HEK293 (cell line): Measurements from ENCODE around the gene RTN4RL2.

Experiments
- CTCF ChIA-PET: fragments of 350-600 bp; formaldehyde crosslinking; extraction: SDS; loops from one replicate; lab custom pipeline; 2021; ENCODE audit warnings: antibody characterized with exemption; lab: Yijun Ruan, JAX
- POLR2A ChIA-PET: fragments of 300-600 bp; formaldehyde crosslinking; extraction: SDS; loops from one replicate; lab custom pipeline; 2020; ENCODE audit warnings: antibody characterized with exemption, inconsistent platforms; lab: Yijun Ruan, JAX
- H3K27ac ChIP-seq: fragments of 200-500 bp; sonication (Bioruptor generic); 2 replicates; pipeline ENCODE4 v1.5.1; 2014; ENCODE audit warnings: low read depth, low read length, control low read depth, inconsistent platforms; ENCODE audit errors: extremely low read depth
- H3K36me3 ChIP-seq, 2 experiments: fragments of 200-500 bp in 1 of 2; sonication (Bioruptor generic) in 1 of 2; 1 replicate in 1 of 2; 2 replicates in 1 of 2; pipeline ENCODE4 v1.5.1; 2014 to 2017; ENCODE audit warnings: inconsistent platforms in 2 of 2, low read length in 2 of 2; ENCODE audit not compliant: control insufficient read depth in 2 of 2, insufficient read depth in 1 of 2
- H3K4me1 ChIP-seq: fragments of 200-500 bp; sonication (Bioruptor generic); 2 replicates; pipeline ENCODE4 v1.5.1; 2014; ENCODE audit warnings: mild to moderate bottlenecking, low read length, inconsistent platforms; ENCODE audit not compliant: control insufficient read depth, insufficient read depth
- H3K4me3 ChIP-seq: 2 replicates; pipeline ENCODE4 v1.5.1; 2011; ENCODE audit warnings: low read depth, mild to moderate bottlenecking, control low read depth, low read length, moderate library complexity
- H3K9me3 ChIP-seq: fragments of 200-500 bp; sonication (Bioruptor generic); 2 replicates; pipeline ENCODE4 v1.5.1; 2014; ENCODE audit warnings: low read depth, low read length, inconsistent platforms; ENCODE audit not compliant: control insufficient read depth, insufficient read depth
- EGR2 ChIP-seq: fragments of 450-650 bp; formaldehyde crosslinking; IDR thresholded peaks from 2 replicates; pipeline ENCODE4 v1.5.1; 2016; ENCODE audit warnings: low read depth, missing biosample characterization, missing genetic modification characterization
- RBAK ChIP-seq: fragments of 450-650 bp; formaldehyde crosslinking; IDR thresholded peaks from 2 replicates; pipeline ENCODE4 v1.5.1; 2016; ENCODE audit warnings: missing biosample characterization, missing genetic modification characterization
- SP2 ChIP-seq: fragments of 450-650 bp; formaldehyde crosslinking; IDR thresholded peaks from 2 replicates; pipeline ENCODE4 v1.5.1; 2016; ENCODE audit warnings: missing biosample characterization, missing genetic modification characterization
- SP7 ChIP-seq: fragments of 450-650 bp; formaldehyde crosslinking; IDR thresholded peaks from 2 replicates; pipeline ENCODE4 v1.5.1; 2016; ENCODE audit warnings: missing biosample characterization, missing genetic modification characterization
- ZNF16 ChIP-seq: fragments of 450-650 bp; formaldehyde crosslinking; IDR thresholded peaks from 2 replicates; pipeline ENCODE4 v1.5.1; 2016; ENCODE audit warnings: low read depth, missing biosample characterization, missing genetic modification characterization
- ZNF223 ChIP-seq: fragments of 450-650 bp; formaldehyde crosslinking; IDR thresholded peaks from 2 replicates; pipeline ENCODE4 v1.5.1; 2016; ENCODE audit warnings: missing biosample characterization, missing genetic modification characterization
- ZNF549 ChIP-seq: fragments of 450-650 bp; IDR thresholded peaks from 2 replicates; pipeline ENCODE4 v1.5.1; 2018; ENCODE audit warnings: missing biosample characterization, missing genetic modification characterization, mild to moderate bottlenecking, inconsistent platforms, moderate library complexity
- ZNF561 ChIP-seq: fragments of 450-650 bp; IDR thresholded peaks from 2 replicates; pipeline ENCODE4 v1.5.1; 2018; ENCODE audit warnings: missing biosample characterization, missing genetic modification characterization, borderline replicate concordance
- ZNF768 ChIP-seq: fragments of 450-650 bp; formaldehyde crosslinking; IDR thresholded peaks from 2 replicates; pipeline ENCODE4 v1.5.1; 2018; ENCODE audit warnings: missing biosample characterization, mild to moderate bottlenecking, missing genetic modification characterization
- ZNF785 ChIP-seq: fragments of 450-650 bp; formaldehyde crosslinking; IDR thresholded peaks from 2 replicates; pipeline ENCODE4 v1.5.1; 2016; ENCODE audit warnings: missing biosample characterization, missing genetic modification characterization
- ZSCAN16 ChIP-seq: fragments of 450-650 bp; formaldehyde crosslinking; IDR thresholded peaks from 2 replicates; pipeline ENCODE4 v1.5.1; 2016; ENCODE audit warnings: missing biosample characterization, missing genetic modification characterization
- TF ChIP-seq, protein P1 (sequence below): fragments of 450-650 bp; formaldehyde crosslinking; conservative IDR thresholded peaks from 2 replicates; pipeline ENCODE4 v1.5.1; 2016; ENCODE audit warnings: low read depth, missing biosample characterization, missing genetic modification characterization
- TF ChIP-seq, protein P2 (sequence below): fragments of 450-650 bp; formaldehyde crosslinking; IDR thresholded peaks from 2 replicates; pipeline ENCODE4 v1.5.1; 2017; ENCODE audit warnings: missing biosample characterization, missing genetic modification characterization
- TF ChIP-seq, protein P3 (sequence below): fragments of 450-650 bp; formaldehyde crosslinking; IDR thresholded peaks from 2 replicates; pipeline ENCODE4 v1.5.1; 2016; ENCODE audit warnings: missing biosample characterization, missing genetic modification characterization
- TF ChIP-seq, protein P4 (sequence below): fragments of 450-650 bp; formaldehyde crosslinking; IDR thresholded peaks from 2 replicates; pipeline ENCODE4 v1.5.1; 2016; ENCODE audit warnings: missing biosample characterization, missing genetic modification characterization
- TF ChIP-seq, protein P5 (sequence below): fragments of 450-650 bp; formaldehyde crosslinking; IDR thresholded peaks from 2 replicates; pipeline ENCODE4 v1.5.1; 2016; ENCODE audit warnings: missing biosample characterization, missing genetic modification characterization, borderline replicate concordance

RTN4RL2 gene

DNA sequence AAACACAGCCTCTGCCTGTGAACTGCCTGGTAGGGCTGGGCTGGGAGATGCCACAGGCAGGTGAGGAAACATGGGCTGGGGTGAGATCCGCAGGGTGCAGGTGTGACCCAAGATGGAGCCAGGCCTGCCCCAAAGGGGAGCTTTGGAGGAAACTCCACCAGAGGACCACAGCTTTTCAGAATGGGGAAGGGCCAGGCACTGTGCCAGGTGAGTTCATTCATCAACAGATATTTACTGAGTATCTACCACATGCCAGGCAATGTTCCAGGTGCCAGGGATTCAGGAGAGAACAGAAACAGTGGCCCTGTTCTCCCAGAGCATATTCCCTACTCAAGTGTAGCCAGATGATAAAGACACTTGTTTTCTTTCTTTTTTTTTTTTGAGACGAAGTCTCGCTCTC, 11.2 kb downstream of the RTN4RL2 start:
- CTCF ChIA-PET, result interaction anchor here (1.6 to 2.6 kb wide), 4 partner anchors 12 to 22 kb away, joined by 7 to 18 read pairs (median 8); no protein-coding TSS in a partner anchor
- H3K36me3 ChIP-seq, result peaks cover 0 to 31% of the 10 kb centered on the region in 2 experiments; a peak in 1 of 3 replicates

DNA sequence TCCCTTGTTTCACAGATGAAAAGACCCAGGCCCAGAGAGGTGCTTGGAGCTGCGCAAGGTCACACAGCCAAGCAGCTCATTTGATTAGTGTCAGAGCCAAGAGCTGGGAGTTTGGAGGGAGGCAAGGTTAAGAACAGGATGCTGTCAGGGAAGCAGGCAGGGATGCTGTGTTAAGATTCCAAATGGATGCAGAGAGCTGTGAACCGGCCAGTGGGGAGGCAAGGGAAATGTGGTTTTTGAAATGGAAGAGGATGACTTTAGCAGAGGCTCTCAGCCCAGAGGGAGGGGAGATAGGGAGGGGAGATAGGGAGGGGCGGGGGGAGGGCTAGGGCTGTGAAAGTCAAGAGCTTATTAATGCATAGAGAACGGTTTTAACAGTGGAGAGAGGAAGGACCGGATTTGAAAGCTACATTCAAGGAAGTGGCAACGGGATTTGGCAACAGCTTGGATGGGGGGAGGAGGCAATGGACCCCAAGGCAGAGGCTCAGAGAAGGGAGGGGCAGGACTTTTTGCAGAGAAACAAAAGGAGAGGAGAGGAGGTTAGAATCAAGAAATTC, 13.0 kb downstream of the RTN4RL2 start:
- TF ChIP-seq, protein P1, sequence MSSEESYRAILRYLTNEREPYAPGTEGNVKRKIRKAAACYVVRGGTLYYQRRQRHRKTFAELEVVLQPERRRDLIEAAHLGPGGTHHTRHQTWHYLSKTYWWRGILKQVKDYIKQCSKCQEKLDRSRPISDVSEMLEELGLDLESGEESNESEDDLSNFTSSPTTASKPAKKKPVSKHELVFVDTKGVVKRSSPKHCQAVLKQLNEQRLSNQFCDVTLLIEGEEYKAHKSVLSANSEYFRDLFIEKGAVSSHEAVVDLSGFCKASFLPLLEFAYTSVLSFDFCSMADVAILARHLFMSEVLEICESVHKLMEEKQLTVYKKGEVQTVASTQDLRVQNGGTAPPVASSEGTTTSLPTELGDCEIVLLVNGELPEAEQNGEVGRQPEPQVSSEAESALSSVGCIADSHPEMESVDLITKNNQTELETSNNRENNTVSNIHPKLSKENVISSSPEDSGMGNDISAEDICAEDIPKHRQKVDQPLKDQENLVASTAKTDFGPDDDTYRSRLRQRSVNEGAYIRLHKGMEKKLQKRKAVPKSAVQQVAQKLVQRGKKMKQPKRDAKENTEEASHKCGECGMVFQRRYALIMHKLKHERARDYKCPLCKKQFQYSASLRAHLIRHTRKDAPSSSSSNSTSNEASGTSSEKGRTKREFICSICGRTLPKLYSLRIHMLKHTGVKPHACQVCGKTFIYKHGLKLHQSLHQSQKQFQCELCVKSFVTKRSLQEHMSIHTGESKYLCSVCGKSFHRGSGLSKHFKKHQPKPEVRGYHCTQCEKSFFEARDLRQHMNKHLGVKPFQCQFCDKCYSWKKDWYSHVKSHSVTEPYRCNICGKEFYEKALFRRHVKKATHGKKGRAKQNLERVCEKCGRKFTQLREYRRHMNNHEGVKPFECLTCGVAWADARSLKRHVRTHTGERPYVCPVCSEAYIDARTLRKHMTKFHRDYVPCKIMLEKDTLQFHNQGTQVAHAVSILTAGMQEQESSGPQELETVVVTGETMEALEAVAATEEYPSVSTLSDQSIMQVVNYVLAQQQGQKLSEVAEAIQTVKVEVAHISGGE (tag by site-specific recombination), result no peak
- 0 out of 2 replicates have a peak, but pooled peaks have one; percentile 52 for TF ChIP-seq ZNF768 (tag by site-specific recombination)
- no peaks in the 10 kb centered on the region for H3K4me1 ChIP-seq
- H3K27ac ChIP-seq, result no peak overlapping the region
- ChIA-PET CTCF (interaction anchor here (0.5 to 2.6 kb wide), 8 partner anchors 9 to 341 kb away, joined by 6 to 18 read pairs (median 7); no protein-coding TSS in a partner anchor), POLR2A (interaction anchor here (1.3 kb wide), 1 partner anchor 13 kb away, joined by 3 read pairs; the partner anchor contains the start of gene RTN4RL2)
- no peak overlapping the region for H3K4me3 ChIP-seq
- no peaks in the 10 kb centered on the region for H3K9me3 ChIP-seq
- H3K36me3 ChIP-seq, result peaks cover 0 to 28% of the 10 kb centered on the region in 2 experiments; a peak in 1 of 3 replicates

More for the DNA sequence above, 11.2 kb downstream of the RTN4RL2 start:
- POLR2A ChIA-PET, result no interaction called here
- TF ChIP-seq ZNF16 (tag by site-specific recombination) (no peak), ZNF223 (no peak), ZSCAN16 (tag by site-specific recombination) (no peak)
- TF ChIP-seq, protein P2, sequence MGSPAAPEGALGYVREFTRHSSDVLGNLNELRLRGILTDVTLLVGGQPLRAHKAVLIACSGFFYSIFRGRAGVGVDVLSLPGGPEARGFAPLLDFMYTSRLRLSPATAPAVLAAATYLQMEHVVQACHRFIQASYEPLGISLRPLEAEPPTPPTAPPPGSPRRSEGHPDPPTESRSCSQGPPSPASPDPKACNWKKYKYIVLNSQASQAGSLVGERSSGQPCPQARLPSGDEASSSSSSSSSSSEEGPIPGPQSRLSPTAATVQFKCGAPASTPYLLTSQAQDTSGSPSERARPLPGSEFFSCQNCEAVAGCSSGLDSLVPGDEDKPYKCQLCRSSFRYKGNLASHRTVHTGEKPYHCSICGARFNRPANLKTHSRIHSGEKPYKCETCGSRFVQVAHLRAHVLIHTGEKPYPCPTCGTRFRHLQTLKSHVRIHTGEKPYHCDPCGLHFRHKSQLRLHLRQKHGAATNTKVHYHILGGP, result no peak
- no peak overlapping the region for H3K27ac ChIP-seq
- H3K9me3 ChIP-seq, result no peaks in the 10 kb centered on the region
- no peaks in the 10 kb centered on the region for H3K4me1 ChIP-seq
- no peak overlapping the region for H3K4me3 ChIP-seq

DNA sequence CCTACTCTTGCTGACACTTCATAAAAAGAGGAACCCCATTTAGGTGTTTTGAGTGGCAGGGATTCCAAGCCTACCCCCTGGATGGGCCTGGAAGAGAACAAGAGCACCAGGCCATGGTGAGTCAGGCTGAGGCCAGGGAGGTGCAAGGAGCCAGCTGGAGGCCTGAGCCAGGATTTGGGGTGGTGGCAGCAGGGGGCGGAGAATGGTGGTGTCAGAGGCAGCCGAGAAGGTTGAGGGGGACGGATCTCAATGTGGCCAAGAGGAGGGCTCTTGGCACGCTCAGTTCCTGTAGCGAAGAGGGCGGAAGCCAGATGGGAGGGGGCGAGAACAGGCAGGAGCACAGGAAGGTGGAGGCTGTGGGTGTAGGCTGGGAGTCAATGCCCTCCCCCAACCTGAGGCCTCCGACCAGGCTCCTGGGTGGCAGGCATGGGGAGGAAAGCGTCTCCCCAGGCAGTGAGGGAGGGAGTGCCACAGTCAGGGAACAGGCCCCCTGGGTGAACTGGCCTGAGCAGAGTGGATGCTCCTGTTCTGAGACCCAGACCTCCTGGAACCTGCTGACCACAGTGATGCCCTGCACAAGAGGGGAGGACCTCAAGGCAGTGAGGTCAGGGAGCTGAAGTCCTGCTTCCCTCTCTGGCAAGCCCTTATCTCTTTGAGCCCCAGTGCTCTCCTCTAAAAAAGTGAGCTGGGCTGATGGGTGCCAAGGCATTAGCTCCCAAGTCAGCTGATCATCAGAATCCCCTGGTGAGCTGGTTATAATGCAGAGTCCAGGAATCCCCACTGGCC, 13.9 kb downstream of the RTN4RL2 start:
- Histone ChIP-seq H3K4me1 (no peaks in the 10 kb centered on the region), H3K27ac (no peak overlapping the region), H3K36me3 (peaks cover 0 to 19% of the 10 kb centered on the region in 2 experiments; a peak in 1 of 3 replicates), H3K9me3 (no peaks in the 10 kb centered on the region), H3K4me3 (no peak overlapping the region)
- CTCF ChIA-PET, result interaction anchor here (0.5 to 2.6 kb wide), 8 partner anchors 8 to 341 kb away, joined by 3 to 18 read pairs (median 6); no protein-coding TSS in a partner anchor
- POLR2A ChIA-PET, result interaction anchor here (0.7 to 1.3 kb wide), 2 partner anchors 10 to 14 kb away, joined by 3 read pairs; partner anchors contain the start of gene RTN4RL2
- TF ChIP-seq ZNF785 (tag by site-specific recombination) (no peak), SP2 (0 out of 2 replicates have a peak, but pooled peaks have one; percentile 24), EGR2 (tag by site-specific recombination) (peak; percentile 88), ZNF16 (tag by site-specific recombination) (no peak), ZNF561 (tag by site-specific recombination) (no peak), SP7 (no peak), RBAK (tag by site-specific recombination) (no peak), ZNF549 (tag by site-specific recombination) (no peak)
- TF ChIP-seq, protein P3, sequence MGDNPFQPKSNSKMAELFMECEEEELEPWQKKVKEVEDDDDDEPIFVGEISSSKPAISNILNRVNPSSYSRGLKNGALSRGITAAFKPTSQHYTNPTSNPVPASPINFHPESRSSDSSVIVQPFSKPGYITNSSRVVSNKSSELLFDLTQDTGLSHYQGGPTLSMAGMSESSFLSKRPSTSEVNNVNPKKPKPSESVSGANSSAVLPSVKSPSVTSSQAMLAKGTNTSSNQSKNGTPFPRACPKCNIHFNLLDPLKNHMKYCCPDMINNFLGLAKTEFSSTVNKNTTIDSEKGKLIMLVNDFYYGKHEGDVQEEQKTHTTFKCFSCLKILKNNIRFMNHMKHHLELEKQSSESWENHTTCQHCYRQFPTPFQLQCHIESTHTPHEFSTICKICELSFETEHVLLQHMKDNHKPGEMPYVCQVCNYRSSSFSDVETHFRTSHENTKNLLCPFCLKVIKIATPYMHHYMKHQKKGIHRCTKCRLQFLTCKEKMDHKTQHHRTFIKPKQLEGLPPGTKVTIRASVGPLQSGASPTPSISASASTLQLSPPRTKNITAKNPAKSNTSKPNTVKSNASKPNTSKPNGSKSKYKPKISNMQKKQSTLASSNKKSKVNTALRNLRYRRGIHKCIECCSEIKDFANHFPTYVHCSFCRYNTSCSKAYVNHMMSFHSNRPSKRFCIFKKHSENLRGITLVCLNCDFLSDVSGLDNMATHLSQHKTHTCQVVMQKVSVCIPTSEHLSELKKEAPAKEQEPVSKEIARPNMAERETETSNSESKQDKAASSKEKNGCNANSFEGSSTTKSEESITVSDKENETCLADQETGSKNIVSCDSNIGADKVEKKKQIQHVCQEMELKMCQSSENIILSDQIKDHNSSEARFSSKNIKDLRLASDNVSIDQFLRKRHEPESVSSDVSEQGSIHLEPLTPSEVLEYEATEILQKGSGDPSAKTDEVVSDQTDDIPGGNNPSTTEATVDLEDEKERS, result no peak
- TF ChIP-seq, protein P4, sequence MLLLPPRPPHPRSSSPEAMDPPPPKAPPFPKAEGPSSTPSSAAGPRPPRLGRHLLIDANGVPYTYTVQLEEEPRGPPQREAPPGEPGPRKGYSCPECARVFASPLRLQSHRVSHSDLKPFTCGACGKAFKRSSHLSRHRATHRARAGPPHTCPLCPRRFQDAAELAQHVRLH, result no peak
- TF ChIP-seq, protein P5, sequence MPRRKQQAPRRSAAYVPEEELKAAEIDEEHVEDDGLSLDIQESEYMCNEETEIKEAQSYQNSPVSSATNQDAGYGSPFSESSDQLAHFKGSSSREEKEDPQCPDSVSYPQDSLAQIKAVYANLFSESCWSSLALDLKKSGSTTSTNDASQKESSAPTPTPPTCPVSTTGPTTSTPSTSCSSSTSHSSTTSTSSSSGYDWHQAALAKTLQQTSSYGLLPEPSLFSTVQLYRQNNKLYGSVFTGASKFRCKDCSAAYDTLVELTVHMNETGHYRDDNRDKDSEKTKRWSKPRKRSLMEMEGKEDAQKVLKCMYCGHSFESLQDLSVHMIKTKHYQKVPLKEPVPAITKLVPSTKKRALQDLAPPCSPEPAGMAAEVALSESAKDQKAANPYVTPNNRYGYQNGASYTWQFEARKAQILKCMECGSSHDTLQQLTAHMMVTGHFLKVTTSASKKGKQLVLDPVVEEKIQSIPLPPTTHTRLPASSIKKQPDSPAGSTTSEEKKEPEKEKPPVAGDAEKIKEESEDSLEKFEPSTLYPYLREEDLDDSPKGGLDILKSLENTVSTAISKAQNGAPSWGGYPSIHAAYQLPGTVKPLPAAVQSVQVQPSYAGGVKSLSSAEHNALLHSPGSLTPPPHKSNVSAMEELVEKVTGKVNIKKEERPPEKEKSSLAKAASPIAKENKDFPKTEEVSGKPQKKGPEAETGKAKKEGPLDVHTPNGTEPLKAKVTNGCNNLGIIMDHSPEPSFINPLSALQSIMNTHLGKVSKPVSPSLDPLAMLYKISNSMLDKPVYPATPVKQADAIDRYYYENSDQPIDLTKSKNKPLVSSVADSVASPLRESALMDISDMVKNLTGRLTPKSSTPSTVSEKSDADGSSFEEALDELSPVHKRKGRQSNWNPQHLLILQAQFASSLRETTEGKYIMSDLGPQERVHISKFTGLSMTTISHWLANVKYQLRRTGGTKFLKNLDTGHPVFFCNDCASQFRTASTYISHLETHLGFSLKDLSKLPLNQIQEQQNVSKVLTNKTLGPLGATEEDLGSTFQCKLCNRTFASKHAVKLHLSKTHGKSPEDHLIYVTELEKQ (tag by site-specific recombination), result no peak
